ENCODE data around the gene AQP1. TPM values are rescaled to one million over a fixed set of nuclear protein-coding genes. Genes with fewer than 3 reads are reported as not detected.

The AQP1 gene
- polyA plus RNA-seq, 1 donor (not counting 4 experiments of a cell fraction or from before 2014, with no cell fraction given), result 0.07 TPM

- FAIRE-seq (no peak), DNase-seq (ENCODE audit: low read depth, low spot score) (no peak)
- H3K4me2 ChIP-seq (ENCODE audit: control insufficient read depth, extremely low read depth, insufficient read depth, low read depth, low read length), result no peak overlapping the region
- H3K9ac ChIP-seq (ENCODE audit: control insufficient read depth, extremely low read depth, insufficient read depth, low read length), result no peak overlapping the region
- no peak for TF ChIP-seq CTCF (optimal IDR thresholded peaks at IDR 0.05 in 1 of 3, IDR thresholded peaks at IDR 0.05 in 1 of 3, conservative IDR thresholded peaks at IDR 0.05 in 1 of 3; ENCODE audit: extremely low read depth in 1 of 3, insufficient read depth in 2 of 3, low read length in 3 of 3)
- no peak for TF ChIP-seq EZH2 (IDR thresholded peaks at IDR 0.05; ENCODE audit: low read length)
- peaks cover 8% of the 10 kb centered on the region for H3K27me3 ChIP-seq (ENCODE audit: control insufficient read depth, extremely low read depth, insufficient read depth, low read length)
- H3K4me3 ChIP-seq (ENCODE audit: control insufficient read depth in 2 of 3, extremely low read depth in 1 of 3, insufficient read depth in 2 of 3, low read depth in 1 of 3, low read length in 3 of 3), result no peak overlapping the region
- H3K36me3 ChIP-seq (ENCODE audit: control insufficient read depth in 2 of 2, extremely low read depth in 1 of 2, insufficient read depth in 2 of 2, low read length in 2 of 2), result no peaks in the 10 kb centered on the region
- peaks cover 8% of the 10 kb centered on the region for H3K4me1 ChIP-seq (ENCODE audit: control insufficient read depth, extremely low read depth, insufficient read depth, low read length)
- H3K27ac ChIP-seq (ENCODE audit: control insufficient read depth, insufficient read depth, low read length), result no peak overlapping the region
- no peaks in the 10 kb centered on the region for H3K9me3 ChIP-seq (ENCODE audit: control insufficient read depth, low read depth, low read length)
- H2AFZ ChIP-seq (ENCODE audit: control insufficient read depth, low read length), result no peak overlapping the region
- H4K20me1 ChIP-seq (ENCODE audit: control insufficient read depth, extremely low read depth, insufficient read depth, low read length), result no peaks in the 10 kb centered on the region
- dilution Hi-C loops (cut with MboI; ENCODE audit: extremely low pct_ligation_motif_present, low sequenced_read_pairs), result no loop called here
- no peaks in the 10 kb centered on the region for H3K9me1 ChIP-seq (ENCODE audit: control insufficient read depth, extremely low read depth, insufficient read depth, low read length)
- no peaks in the 10 kb centered on the region for H3K79me2 ChIP-seq (ENCODE audit: control insufficient read depth, insufficient read depth, low read length)
These were observed 9.8 kb upstream of the AQP1 start for GRCh38 chr7:30901856-30902255.

DNA sequence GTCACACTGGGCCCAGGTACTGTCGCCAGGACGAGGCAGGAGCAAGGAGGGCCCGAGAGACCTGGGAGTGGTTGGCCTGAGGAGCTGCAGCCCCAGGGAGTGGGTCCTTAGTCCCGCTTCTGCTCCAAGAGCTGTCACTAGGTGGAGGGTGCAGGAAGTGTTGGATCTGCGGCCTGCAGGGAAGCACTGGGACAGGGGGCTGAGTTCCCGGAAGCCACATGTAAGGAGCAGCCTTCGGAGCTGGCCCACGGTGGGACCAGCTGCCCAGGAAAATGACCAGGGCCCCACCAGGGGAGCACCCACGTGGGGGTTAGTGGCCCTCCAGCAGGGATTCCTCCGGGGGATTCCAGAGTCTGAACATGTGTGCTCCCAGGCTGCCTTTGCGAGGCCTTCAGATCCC, 9.2 kb upstream of the AQP1 start:
- dilution Hi-C loops (cut with MboI; ENCODE audit: extremely low pct_ligation_motif_present, low sequenced_read_pairs), result no loop called here

More for the DNA sequence above, 9.2 kb upstream of the AQP1 start:
- no peak overlapping the region for H3K4me3 ChIP-seq (ENCODE audit: control insufficient read depth in 2 of 3, extremely low read depth in 1 of 3, insufficient read depth in 2 of 3, low read depth in 1 of 3, low read length in 3 of 3)
- H3K4me1 ChIP-seq (ENCODE audit: control insufficient read depth, extremely low read depth, insufficient read depth, low read length), result peaks cover 8% of the 10 kb centered on the region
- H4K20me1 ChIP-seq (ENCODE audit: control insufficient read depth, extremely low read depth, insufficient read depth, low read length), result no peaks in the 10 kb centered on the region
- FAIRE-seq, result no peak
- DNase-seq (ENCODE audit: low read depth, low spot score), result no peak
- peaks cover 4% of the 10 kb centered on the region for H3K27me3 ChIP-seq (ENCODE audit: control insufficient read depth, extremely low read depth, insufficient read depth, low read length)
- H2AFZ ChIP-seq (ENCODE audit: control insufficient read depth, low read length), result no peak overlapping the region
- no peak overlapping the region for H3K4me2 ChIP-seq (ENCODE audit: control insufficient read depth, extremely low read depth, insufficient read depth, low read depth, low read length)
- no peak overlapping the region for H3K27ac ChIP-seq (ENCODE audit: control insufficient read depth, insufficient read depth, low read length)
- no peaks in the 10 kb centered on the region for H3K9me1 ChIP-seq (ENCODE audit: control insufficient read depth, extremely low read depth, insufficient read depth, low read length)
- H3K9ac ChIP-seq (ENCODE audit: control insufficient read depth, extremely low read depth, insufficient read depth, low read length), result no peak overlapping the region
- TF ChIP-seq CTCF (optimal IDR thresholded peaks at IDR 0.05 in 1 of 3, IDR thresholded peaks at IDR 0.05 in 1 of 3, conservative IDR thresholded peaks at IDR 0.05 in 1 of 3; ENCODE audit: extremely low read depth in 1 of 3, insufficient read depth in 2 of 3, low read length in 3 of 3), result no peak
- TF ChIP-seq EZH2 (IDR thresholded peaks at IDR 0.05; ENCODE audit: low read length), result no peak
- no peaks in the 10 kb centered on the region for H3K9me3 ChIP-seq (ENCODE audit: control insufficient read depth, low read depth, low read length)
- no peaks in the 10 kb centered on the region for H3K79me2 ChIP-seq (ENCODE audit: control insufficient read depth, insufficient read depth, low read length)
- no peaks in the 10 kb centered on the region for H3K36me3 ChIP-seq (ENCODE audit: control insufficient read depth in 2 of 2, extremely low read depth in 1 of 2, insufficient read depth in 2 of 2, low read length in 2 of 2)
